Trophoblast cell (in vitro differentiated cells and primary cell): Measurements from ENCODE around the gene PPP1R7.

Experiments
- DNase-seq, 2 donors: peaks; one replicate each; pipeline ENCODE4 v3.0.0-alpha.2; 2016
- H2AFZ ChIP-seq: 2 replicates; pipeline ENCODE4 v1.6.1; 2013; ENCODE audit warnings: low read length, moderate library complexity, mild to moderate bottlenecking; ENCODE audit not compliant: insufficient read depth, poor library complexity
- H2AK5ac ChIP-seq: 2 replicates; pipeline ENCODE4 v1.6.1; 2013; ENCODE audit warnings: mild to moderate bottlenecking, low read length
- H2BK120ac ChIP-seq: 2 replicates; pipeline ENCODE4 v1.6.1; 2013; ENCODE audit warnings: low read length, mild to moderate bottlenecking, moderate library complexity; ENCODE audit not compliant: insufficient read depth, poor library complexity
- H2BK12ac ChIP-seq: 2 replicates; pipeline ENCODE4 v1.6.1; 2013; ENCODE audit warnings: mild to moderate bottlenecking, low read length, moderate library complexity
- H2BK5ac ChIP-seq: 2 replicates; pipeline ENCODE4 v1.6.1; 2013; ENCODE audit warnings: low read length, low read depth, moderate library complexity, mild to moderate bottlenecking; ENCODE audit not compliant: poor library complexity
- H3K14ac ChIP-seq: 2 replicates; pipeline ENCODE4 v1.6.1; 2013; ENCODE audit warnings: mild to moderate bottlenecking, low read length
- H3K18ac ChIP-seq: 2 replicates; pipeline ENCODE4 v1.6.1; 2013; ENCODE audit warnings: mild to moderate bottlenecking, low read length
- H3K23ac ChIP-seq: 2 replicates; pipeline ENCODE4 v1.6.1; 2013; ENCODE audit warnings: low read length
- H3K27ac ChIP-seq: 2 replicates; pipeline ENCODE4 v1.5.1; 2013; ENCODE audit warnings: low read depth, mild to moderate bottlenecking, inconsistent platforms, low read length, moderate library complexity
- H3K27me3 ChIP-seq: 2 replicates; pipeline ENCODE4 v1.6.1; 2013; ENCODE audit warnings: inconsistent platforms, mild to moderate bottlenecking, low read length, moderate library complexity; ENCODE audit not compliant: insufficient read depth
- H3K36me3 ChIP-seq, 2 experiments: 1 replicate in 1 of 2; 2 replicates in 1 of 2; pipeline ENCODE4 v1.6.1; 2013; ENCODE audit warnings: low read length in 2 of 2, mild to moderate bottlenecking in 2 of 2, moderate library complexity in 1 of 2; ENCODE audit not compliant: insufficient read depth in 2 of 2, control insufficient read depth in 1 of 2
- H3K4ac ChIP-seq: 2 replicates; pipeline ENCODE4 v1.6.1; 2013; ENCODE audit warnings: low read depth, mild to moderate bottlenecking, low read length, moderate library complexity
- H3K4me1 ChIP-seq, 2 experiments: 1 replicate in 1 of 2; 2 replicates in 1 of 2; pipeline ENCODE4 v1.6.1; 2013; ENCODE audit warnings: low read length in 2 of 2, mild to moderate bottlenecking in 2 of 2, moderate library complexity in 1 of 2; ENCODE audit not compliant: insufficient read depth in 2 of 2, control insufficient read depth in 1 of 2
- H3K4me2 ChIP-seq: 2 replicates; pipeline ENCODE4 v1.6.1; 2013; ENCODE audit warnings: inconsistent platforms, mild to moderate bottlenecking, low read length, moderate library complexity
- H3K4me3 ChIP-seq: 2 replicates; pipeline ENCODE4 v1.5.1; 2013; ENCODE audit warnings: mild to moderate bottlenecking, low read depth, low read length, inconsistent platforms
- H3K79me1 ChIP-seq: one replicate; pipeline ENCODE4 v1.6.1; 2013; ENCODE audit warnings: low read length
- H3K79me2 ChIP-seq: 2 replicates; pipeline ENCODE4 v1.6.1; 2013; ENCODE audit warnings: low read length, mild to moderate bottlenecking; ENCODE audit not compliant: control insufficient read depth, insufficient read depth, poor library complexity
- H3K9ac ChIP-seq: 2 replicates; pipeline ENCODE4 v1.6.1; 2013; ENCODE audit warnings: mild to moderate bottlenecking, low read length
- H3K9me3 ChIP-seq: 2 replicates; pipeline ENCODE4 v1.6.1; 2013; ENCODE audit warnings: low read depth, mild to moderate bottlenecking, control low read depth, inconsistent platforms, low read length; ENCODE audit not compliant: insufficient read depth
- H4K12ac ChIP-seq: 2 replicates; pipeline ENCODE4 v1.6.1; 2013; ENCODE audit warnings: low read depth, mild to moderate bottlenecking, low read length, moderate library complexity
- H4K8ac ChIP-seq: 2 replicates; pipeline ENCODE4 v1.6.1; 2013; ENCODE audit warnings: low read depth, mild to moderate bottlenecking, low read length, moderate library complexity
- H4K91ac ChIP-seq: one replicate; pipeline ENCODE4 v1.6.1; 2013; ENCODE audit warnings: low read depth, mild to moderate bottlenecking, low read length, moderate library complexity
- WGBS: extraction: QIAGEN DNeasy Blood & Tissue Kit; methylation state at CpG from one replicate; pipeline ENCODE4 v1.1.7; 2013; ENCODE audit warnings: missing lambda C conversion rate; ENCODE audit not compliant: insufficient read length, insufficient coverage; ENCODE audit errors: extremely low coverage; 5-methylcytosine and 5-hydroxymethylcytosine counted together

PPP1R7 gene

DNA sequence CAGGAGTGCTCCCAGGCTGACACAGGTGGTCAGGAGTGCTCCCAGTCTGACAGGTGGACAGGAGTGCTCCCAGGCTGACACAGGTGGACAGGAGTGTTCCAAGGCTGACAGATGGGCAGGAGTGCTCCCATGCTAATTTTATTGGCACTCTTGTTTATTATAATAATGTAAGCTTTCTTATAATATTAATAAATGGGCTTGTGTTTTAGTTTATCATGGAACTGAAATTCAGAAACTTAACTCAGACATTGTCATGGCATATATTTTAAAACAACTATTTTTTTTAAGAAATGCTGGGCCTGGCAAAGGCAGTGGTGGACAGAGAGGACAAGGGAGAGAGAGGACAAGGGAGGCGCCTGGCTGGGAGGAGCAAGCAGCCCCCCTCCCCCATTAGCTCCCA is 56.9 kb downstream of the PPP1R7 start:
- no peak overlapping the region for H3K23ac ChIP-seq
- no CpG with 5 or more reads among the region's 1 CpG for WGBS
- H2BK120ac ChIP-seq = no peak overlapping the region
- H3K14ac ChIP-seq = no peak overlapping the region
- no peak overlapping the region for H4K12ac ChIP-seq
- no peak overlapping the region for H3K9ac ChIP-seq
- H3K79me2 ChIP-seq = no peaks in the 10 kb centered on the region
- no peaks in the 10 kb centered on the region for H3K9me3 ChIP-seq
- no peaks in the 10 kb centered on the region for H3K79me1 ChIP-seq
- H3K4me2 ChIP-seq = no peak overlapping the region
- no peaks in the 10 kb centered on the region for H3K36me3 ChIP-seq
- H4K8ac ChIP-seq = no peak overlapping the region
- H3K4me1 ChIP-seq = peaks cover 0 to 4% of the 10 kb centered on the region in 2 experiments
- H2AFZ ChIP-seq = no peak overlapping the region
- H4K91ac ChIP-seq = no peak overlapping the region
- H2BK5ac ChIP-seq = no peak overlapping the region
- no peak overlapping the region for H3K4ac ChIP-seq
- no peak for DNase-seq
- no peak overlapping the region for H3K4me3 ChIP-seq
- no peak overlapping the region for H3K27ac ChIP-seq
- no peak overlapping the region for H2AK5ac ChIP-seq
- H3K18ac ChIP-seq = no peak overlapping the region
- no peaks in the 10 kb centered on the region for H3K27me3 ChIP-seq
- no peak overlapping the region for H2BK12ac ChIP-seq

GRCh38 chr2:241207641-241208040 is 57.4 kb downstream of the PPP1R7 start:
- no peak overlapping the region for H2AFZ ChIP-seq
- no peak overlapping the region for H3K4ac ChIP-seq
- H2AK5ac ChIP-seq = no peak overlapping the region
- WGBS = no CpG with 5 or more reads among the region's 6 CpGs
- H3K14ac ChIP-seq = no peak overlapping the region
- DNase-seq = no peak
- H3K9ac ChIP-seq = no peak overlapping the region
- no peak overlapping the region for H3K4me2 ChIP-seq
- no peaks in the 10 kb centered on the region for H3K36me3 ChIP-seq
- no peaks in the 10 kb centered on the region for H3K27me3 ChIP-seq
- no peaks in the 10 kb centered on the region for H3K9me3 ChIP-seq
- no peak overlapping the region for H2BK12ac ChIP-seq
- no peaks in the 10 kb centered on the region for H3K79me2 ChIP-seq
- no peak overlapping the region for H4K8ac ChIP-seq
- H2BK5ac ChIP-seq = no peak overlapping the region
- H3K4me3 ChIP-seq = no peak overlapping the region
- no peak overlapping the region for H4K91ac ChIP-seq
- H3K27ac ChIP-seq = no peak overlapping the region
- no peak overlapping the region for H3K23ac ChIP-seq
- H2BK120ac ChIP-seq = no peak overlapping the region
- H3K79me1 ChIP-seq = no peaks in the 10 kb centered on the region
- H3K4me1 ChIP-seq = peaks cover 0 to 4% of the 10 kb centered on the region in 2 experiments
- no peak overlapping the region for H3K18ac ChIP-seq
- H4K12ac ChIP-seq = no peak overlapping the region

GRCh38 chr2:241208058-241208457 is 57.8 kb downstream of the PPP1R7 start:
- Histone ChIP-seq H3K4me1 (peaks cover 0 to 4% of the 10 kb centered on the region in 2 experiments), H3K9me3 (no peaks in the 10 kb centered on the region), H3K36me3 (no peaks in the 10 kb centered on the region), H3K27me3 (no peaks in the 10 kb centered on the region), H2BK120ac (no peak overlapping the region), H3K18ac (no peak overlapping the region), H3K4me3 (no peak overlapping the region), H2AK5ac (no peak overlapping the region), H4K91ac (no peak overlapping the region), H2BK12ac (no peak overlapping the region), H3K9ac (no peak overlapping the region), H4K8ac (no peak overlapping the region), H2BK5ac (no peak overlapping the region), H3K23ac (no peak overlapping the region), H3K4me2 (no peak overlapping the region), H2AFZ (no peak overlapping the region), H3K14ac (no peak overlapping the region), H3K79me2 (no peaks in the 10 kb centered on the region), H3K4ac (no peak overlapping the region), H4K12ac (no peak overlapping the region), H3K79me1 (no peaks in the 10 kb centered on the region), H3K27ac (no peak overlapping the region)
- DNase-seq = no peak
- WGBS = no CpG with 5 or more reads among the region's 6 CpGs

- no peak overlapping the region for H3K9ac ChIP-seq
- H3K4me1 ChIP-seq = peaks cover 0 to 4% of the 10 kb centered on the region in 2 experiments
- H3K14ac ChIP-seq = no peak overlapping the region
- H2BK12ac ChIP-seq = no peak overlapping the region
- H3K18ac ChIP-seq = no peak overlapping the region
- H2AK5ac ChIP-seq = no peak overlapping the region
- no peaks in the 10 kb centered on the region for H3K27me3 ChIP-seq
- no peak overlapping the region for H3K4ac ChIP-seq
- no peak overlapping the region for H2AFZ ChIP-seq
- H3K23ac ChIP-seq = no peak overlapping the region
- no peaks in the 10 kb centered on the region for H3K79me1 ChIP-seq
- no peaks in the 10 kb centered on the region for H3K36me3 ChIP-seq
- no peak overlapping the region for H4K12ac ChIP-seq
- no peak overlapping the region for H4K91ac ChIP-seq
- WGBS = no CpG with 5 or more reads among the region's 33 CpGs
- no peak overlapping the region for H3K27ac ChIP-seq
- H4K8ac ChIP-seq = no peak overlapping the region
- no peak overlapping the region for H2BK5ac ChIP-seq
- H3K4me2 ChIP-seq = no peak overlapping the region
- no peak overlapping the region for H3K4me3 ChIP-seq
- H3K9me3 ChIP-seq = no peaks in the 10 kb centered on the region
- H2BK120ac ChIP-seq = no peak overlapping the region
- DNase-seq = no peak
- no peaks in the 10 kb centered on the region for H3K79me2 ChIP-seq
Measured at GRCh38 chr2:241209271-241209670, 59.0 kb downstream of the PPP1R7 start.
